ENCODE data around the gene FANCM. TPM values are rescaled to one million over a fixed set of nuclear protein-coding genes. Genes with fewer than 3 reads are reported as not detected.

The FANCM gene
- total RNA-seq, 1 donor: 13.9 TPM

GRCh38 chr14:45222485-45223262, 86.9 kb downstream of the FANCM start:
- H3K4me3 ChIP-seq (ENCODE audit: low read depth, low read length): no peak overlapping the region
- no peak for DNase-seq (ENCODE audit: low read depth)
- TF ChIP-seq CTCF (IDR thresholded peaks at IDR 0.05; ENCODE audit: insufficient read depth, low read length): no peak

- no peak for TF ChIP-seq CTCF (IDR thresholded peaks at IDR 0.05; ENCODE audit: insufficient read depth, low read length)
- no peak overlapping the region for H3K4me3 ChIP-seq (ENCODE audit: low read depth, low read length)
- DNase-seq (ENCODE audit: low read depth): no peak
Measured at GRCh38 chr14:45227566-45227965, 91.8 kb downstream of the FANCM start.

- no peak for TF ChIP-seq CTCF (IDR thresholded peaks at IDR 0.05; ENCODE audit: insufficient read depth, low read length)
- H3K4me3 ChIP-seq (ENCODE audit: low read depth, low read length): no peak overlapping the region
- no peak for DNase-seq (ENCODE audit: low read depth)
Measured at GRCh38 chr14:45238988-45239387, 103.3 kb downstream of the FANCM start.

GRCh38 chr14:45242706-45243105, 107.0 kb downstream of the FANCM start:
- no peak for DNase-seq (ENCODE audit: low read depth)
- no peak for TF ChIP-seq CTCF (IDR thresholded peaks at IDR 0.05; ENCODE audit: insufficient read depth, low read length)
- peak overlapping the region; percentile 1 for H3K4me3 ChIP-seq (ENCODE audit: low read depth, low read length)

GRCh38 chr14:45246151-45246550, 110.4 kb downstream of the FANCM start:
- no peak for DNase-seq (ENCODE audit: low read depth)
- TF ChIP-seq CTCF (IDR thresholded peaks at IDR 0.05; ENCODE audit: insufficient read depth, low read length): no peak

GRCh38 chr14:45246691-45247090, 111.0 kb downstream of the FANCM start:
- no peak for TF ChIP-seq CTCF (IDR thresholded peaks at IDR 0.05; ENCODE audit: insufficient read depth, low read length)
- H3K4me3 ChIP-seq (ENCODE audit: low read depth, low read length): no peak overlapping the region
- DNase-seq (ENCODE audit: low read depth): no peak

More at GRCh38 chr14:45246151-45246550, 110.4 kb downstream of the FANCM start:
- no peak overlapping the region for H3K4me3 ChIP-seq (ENCODE audit: low read depth, low read length)

GRCh38 chr14:45247427-45247826, 111.7 kb downstream of the FANCM start:
- no peak for DNase-seq (ENCODE audit: low read depth)
- TF ChIP-seq CTCF (IDR thresholded peaks at IDR 0.05; ENCODE audit: insufficient read depth, low read length): no peak
- no peak overlapping the region for H3K4me3 ChIP-seq (ENCODE audit: low read depth, low read length)

All from fibroblast of the aortic adventitia (primary cell).